Adrenal gland (tissue), 19 donors: ENCODE data around the gene DCK. TPM values are rescaled to one million over a fixed set of nuclear protein-coding genes. Genes with fewer than 3 reads are reported as not detected.

Experiments
- DNase-seq, 7 donors: peaks; one replicate each; pipeline ENCODE4 v3.0.0-alpha.2; 2019 to 2020
- H3K27ac ChIP-seq, 5 donors: fragments of 200-600 bp; sonication (generic) in 4 of 5; 1 replicate in 3 of 5; 2 replicates in 2 of 5; pipeline versions ENCODE4 v1.5.1 to v1.8.0; 2016 to 2020; ENCODE audit warnings: mild to moderate bottlenecking in 1 of 5
- H3K27me3 ChIP-seq: fragments of 200-600 bp; 2 replicates; pipeline ENCODE4 v1.8.0; 2021
- H3K36me3 ChIP-seq, 2 donors: fragments of 200-600 bp; replicated peaks in 1 of 2; 1 replicate in 1 of 2; 2 replicates in 1 of 2; pipeline versions ENCODE4 v1.5.1 to v1.8.0; 2018 to 2022
- H3K4me1 ChIP-seq, 2 donors: fragments of 200-600 bp; replicated peaks in 1 of 2; 1 replicate in 1 of 2; 2 replicates in 1 of 2; pipeline versions ENCODE4 v1.5.1 to v1.8.0; 2018 to 2021
- H3K4me3 ChIP-seq, 4 donors: fragments of 200-600 bp; sonication (generic) in 3 of 4; one replicate each; pipeline ENCODE4 v1.5.1; 2016 to 2018
- H3K9me3 ChIP-seq, 3 donors: fragments of 200-600 bp; sonication (generic) in 1 of 3; replicated peaks in 1 of 3; 1 replicate in 2 of 3; 2 replicates in 1 of 3; pipeline versions ENCODE4 v1.5.1 to v1.8.0; 2016 to 2021
- CTCF ChIP-seq, 6 experiments: fragments of 450-650 bp in 4 of 6; fragments of 200-600 bp in 2 of 6; sonication (generic) in 1 of 6; IDR thresholded peaks; 1 replicate in 5 of 6; 2 replicates in 1 of 6; pipeline versions ENCODE4 v1.5.1 to v1.8.0; 2016 to 2021; ENCODE audit warnings: antibody characterized with exemption in 6 of 6, mild to moderate bottlenecking in 2 of 6, moderate library complexity in 1 of 6
- POLR2A ChIP-seq, 2 donors: fragments of 450-650 bp; IDR thresholded peaks; one replicate each; pipeline ENCODE4 v1.6.1; 2017; ENCODE audit warnings: antibody characterized with exemption in 2 of 2, mild to moderate bottlenecking in 2 of 2, moderate library complexity in 1 of 2
- WGBS, 4 donors: extraction: QIAGEN DNeasy Blood & Tissue Kit in 2 of 4; methylation state at CpG; one replicate each; pipeline versions ENCODE4 v1.1.5 to v1.1.7; 2013 to 2017; 5-methylcytosine and 5-hydroxymethylcytosine counted together
- intact Hi-C, 2 donors: fragments of 100-400 bp; cut with DNase I; formaldehyde crosslinking; loops; one replicate each; pipeline versions ENCODE4 v1.14.1 to v1.15.0; 2022 to 2023
- long read RNA-seq, 10 donors: library from polyadenylated mRNA in 3 of 10; unstranded in 2 of 10; stranded (forward) in 1 of 10; transcript quantifications; one replicate each; pipeline ENCODE4 v2.0.0 and lab custom pipeline, GENCODE V29; 2021 to 2026
- polyA plus RNA-seq, 3 donors: library from polyadenylated mRNA; stranded (reverse); fragments of 200-250 nt in 2 of 3; fragments of 350-450 nt in 1 of 3; fragmentation: Illumina TruSeq in 1 of 3; extraction: RNeasy Lipid Tissue Mini Kit (QIAGEN cat#74804) in 1 of 3; gene quantifications; one replicate each; pipeline ENCODE4 v1.2.3, GENCODE V29; 2013 to 2014
- total RNA-seq, 9 donors: library from RNA; depleted of rRNA in 4 of 9; stranded (reverse); fragments of >200 nt in 4 of 9; fragments of 120-200 nt in 1 of 9; fragmentation: NEBNext Ultra II Directional in 1 of 9; extraction: Animal tissue kit (Norgen Biotek cat#: 25700) in 1 of 9; gene quantifications; one replicate each; pipeline versions ENCODE4 v1.1.0 to v1.2.4, GENCODE V29; 2013 to 2023
- donor health status: healthy with polysubstance abuse.
- donor health status: Bipolar disorder and iron deficiency.
- donor health status: DM: yes; HTN: yes; CAD: no.
- donor health status: DM: no; HTN: no; CAD: no.
- donor health status: DM: no; HTN: no; CAD: no.
- donor health status: DM: yes; HTN: yes; CAD: no.

The DCK gene
- total RNA-seq (10 to 100 TPM in 8 of 9 donors, 1 to 10 TPM in 1; 9.8 to 21.0 (median 11.8) TPM), polyA plus RNA-seq (10 to 100 TPM in 1 of 3 donors, 1 to 10 TPM in 2; 2.5 to 18.1 (median 4.9) TPM)
- long read RNA-seq, donor 1, transcript DCK-201 (7 exons, 2,716 nt) = major isoform, 10 of 10 reads
- long read RNA-seq, donor 1, partial matches to known transcripts = 0 of 10 reads
- long read RNA-seq, donor 1, other reads (novel, unspliced or antisense) = 0 of 10 reads
- long read RNA-seq, donor 2, transcript DCK-201 (7 exons, 2,716 nt) = major isoform, 5 of 5 reads
- long read RNA-seq, donor 2, partial matches to known transcripts = 0 of 5 reads
- long read RNA-seq, donor 2, other reads (novel, unspliced or antisense) = 0 of 5 reads
- long read RNA-seq, donor 3, transcript DCK-201 (7 exons, 2,716 nt) = major isoform, 7 of 7 reads
- long read RNA-seq, donor 3, partial matches to known transcripts = 0 of 7 reads
- long read RNA-seq, donor 3, other reads (novel, unspliced or antisense) = 0 of 7 reads
- long read RNA-seq, donor 4, transcript DCK-201 (7 exons, 2,716 nt) = major isoform, 5 of 8 reads
- long read RNA-seq, donor 4, partial matches to known transcripts = 1 of 8 reads
- long read RNA-seq, donor 4, other reads (novel, unspliced or antisense) = 2 of 8 reads
- long read RNA-seq, donor 5, transcript DCK-201 (7 exons, 2,716 nt) = major isoform, 58 of 60 reads
- long read RNA-seq, donor 5, partial matches to known transcripts = 0 of 60 reads
- long read RNA-seq, donor 5, other reads (novel, unspliced or antisense) = 1 of 60 reads
- long read RNA-seq, donor 6, transcript DCK-201 (7 exons, 2,716 nt) = major isoform, 6 of 6 reads
- long read RNA-seq, donor 6, partial matches to known transcripts = 0 of 6 reads
- long read RNA-seq, donor 6, other reads (novel, unspliced or antisense) = 0 of 6 reads
- long read RNA-seq, donor 7, transcript DCK-201 (7 exons, 2,716 nt) = major isoform, 5 of 5 reads
- long read RNA-seq, donor 7, partial matches to known transcripts = 0 of 5 reads
- long read RNA-seq, donor 7, other reads (novel, unspliced or antisense) = 0 of 5 reads
- long read RNA-seq, donor 8, transcript DCK-201 (7 exons, 2,716 nt) = major isoform, 18 of 18 reads
- long read RNA-seq, donor 8, partial matches to known transcripts = 0 of 18 reads
- long read RNA-seq, donor 8, other reads (novel, unspliced or antisense) = 0 of 18 reads
- long read RNA-seq, donor 9, transcript DCK-201 (7 exons, 2,716 nt) = major isoform, 9 of 22 reads
- long read RNA-seq, donor 9, partial matches to known transcripts = 13 of 22 reads
- long read RNA-seq, donor 9, other reads (novel, unspliced or antisense) = 0 of 22 reads
- long read RNA-seq, donor 10, transcript DCK-201 (7 exons, 2,716 nt) = major isoform, 8 of 8 reads
- long read RNA-seq, donor 10, partial matches to known transcripts = 0 of 8 reads
- long read RNA-seq, donor 10, other reads (novel, unspliced or antisense) = 0 of 8 reads

- TF ChIP-seq POLR2A (IDR thresholded peaks at IDR 0.05) (peak; percentile 75 to 82), CTCF (IDR thresholded peaks at IDR 0.05) (peak in 1 of 6 experiments; percentile 1)
- Histone ChIP-seq H3K4me3 (peak within 1 kb of the TSS; percentile 48 to 75 (median 69)), H3K9me3 (no peaks in the 10 kb centered on the region), H3K27ac (peak within 1 kb of the TSS in 4 of 5 donors; percentile 75 to 92 (median 80)), H3K27me3 (no peaks in the 10 kb centered on the region), H3K36me3 (no peaks in the 10 kb centered on the region), H3K4me1 (peaks cover 7 to 40% of the 10 kb centered on the region in 2 donors)
- 0 to 3% (median 1%) methylated on average over 6 to 74 of the region's 74 CpGs for WGBS, 4 donors
- DNase-seq = peak; percentile 89 to 93 (median 91)
- intact Hi-C loops = loop anchor here (10.0 kb wide), 3 partner anchors 89 to 159 kb away; partner anchors contain the start of genes GRSF1 (in 1 of the 2) and MOB1B (in 1 of the 2)
Measured at GRCh38 chr4:70993181-70994068, at the start of gene DCK. Gene DCK (plus strand): TSS chr4:70993649. CDS start chr4:70993836, 187 bp downstream.

- Histone ChIP-seq H3K4me3 (no peak overlapping the region), H3K27ac (peak overlapping the region in 1 of 5 donors; percentile 66), H3K36me3 (no peaks in the 10 kb centered on the region), H3K4me1 (peaks cover 0 to 3% of the 10 kb centered on the region in 2 donors), H3K27me3 (no peaks in the 10 kb centered on the region), H3K9me3 (no peaks in the 10 kb centered on the region)
- TF ChIP-seq CTCF (IDR thresholded peaks at IDR 0.05) (no peak), POLR2A (IDR thresholded peaks at IDR 0.05) (no peak)
- no peak for DNase-seq
- intact Hi-C loops = no loop called here
- WGBS, 4 donors = 53 to 55% (median 55%) methylated on average over 3 of the region's 3 CpGs
Measured at GRCh38 chr4:70945046-70945445, 48.4 kb upstream of the DCK start.

GRCh38 chr4:70945452-70946055 lies 47.9 kb upstream of the DCK start:
- DNase-seq = no peak
- peak overlapping the region in 1 of 5 donors; percentile 66 for H3K27ac ChIP-seq
- TF ChIP-seq POLR2A (IDR thresholded peaks at IDR 0.05) (no peak), CTCF (IDR thresholded peaks at IDR 0.05) (no peak)
- intact Hi-C loops = no loop called here
- no peaks in the 10 kb centered on the region for H3K27me3 ChIP-seq
- no peaks in the 10 kb centered on the region for H3K36me3 ChIP-seq
- 79 to 89% (median 83%) methylated on average over 3 of the region's 3 CpGs for WGBS, 4 donors
- peaks cover 0 to 3% of the 10 kb centered on the region in 2 donors for H3K4me1 ChIP-seq
- no peak overlapping the region for H3K4me3 ChIP-seq
- H3K9me3 ChIP-seq = no peaks in the 10 kb centered on the region
